ENCODE measurements around the gene CCNQ. TPM values are rescaled to one million over a fixed set of nuclear protein-coding genes. Genes with fewer than 3 reads are reported as not detected.

CCNQ gene
- total RNA-seq, 1 donor from 2014 or later, result 15.3 TPM

- DNase-seq (ENCODE audit: low spot score), result no peak
- H3K27ac Mint-ChIP-seq (ENCODE audit: unreplicated experiment), result no peak overlapping the region
- no peaks in the 10 kb centered on the region for H3K9me3 Mint-ChIP-seq (ENCODE audit: unreplicated experiment)
- peaks cover 7% of the 10 kb centered on the region for H3K4me1 Mint-ChIP-seq (ENCODE audit: unreplicated experiment)
- no peak for TF ChIP-seq CTCF (IDR thresholded peaks at IDR 0.05; ENCODE audit: unreplicated experiment)
- H3K4me3 Mint-ChIP-seq (ENCODE audit: unreplicated experiment), result no peak overlapping the region
- no peaks in the 10 kb centered on the region for H3K36me3 Mint-ChIP-seq (ENCODE audit: low read depth, unreplicated experiment)
- peaks cover 6% of the 10 kb centered on the region for H3K27me3 Mint-ChIP-seq (ENCODE audit: unreplicated experiment)
Observed at GRCh38 chrX:153568451-153569011, 30.4 kb downstream of the CCNQ start.

GRCh38 chrX:153565996-153566580 is 32.9 kb downstream of the CCNQ start:
- Mint-ChIP-seq H3K27me3 (ENCODE audit: unreplicated experiment) (peaks cover 8% of the 10 kb centered on the region), H3K4me3 (ENCODE audit: unreplicated experiment) (no peak overlapping the region), H3K27ac (ENCODE audit: unreplicated experiment) (no peak overlapping the region), H3K9me3 (ENCODE audit: unreplicated experiment) (no peaks in the 10 kb centered on the region), H3K36me3 (ENCODE audit: low read depth, unreplicated experiment) (no peaks in the 10 kb centered on the region), H3K4me1 (ENCODE audit: unreplicated experiment) (peaks cover 2% of the 10 kb centered on the region)
- DNase-seq (ENCODE audit: low spot score), result no peak
- no peak for TF ChIP-seq CTCF (IDR thresholded peaks at IDR 0.05; ENCODE audit: unreplicated experiment)

DNA sequence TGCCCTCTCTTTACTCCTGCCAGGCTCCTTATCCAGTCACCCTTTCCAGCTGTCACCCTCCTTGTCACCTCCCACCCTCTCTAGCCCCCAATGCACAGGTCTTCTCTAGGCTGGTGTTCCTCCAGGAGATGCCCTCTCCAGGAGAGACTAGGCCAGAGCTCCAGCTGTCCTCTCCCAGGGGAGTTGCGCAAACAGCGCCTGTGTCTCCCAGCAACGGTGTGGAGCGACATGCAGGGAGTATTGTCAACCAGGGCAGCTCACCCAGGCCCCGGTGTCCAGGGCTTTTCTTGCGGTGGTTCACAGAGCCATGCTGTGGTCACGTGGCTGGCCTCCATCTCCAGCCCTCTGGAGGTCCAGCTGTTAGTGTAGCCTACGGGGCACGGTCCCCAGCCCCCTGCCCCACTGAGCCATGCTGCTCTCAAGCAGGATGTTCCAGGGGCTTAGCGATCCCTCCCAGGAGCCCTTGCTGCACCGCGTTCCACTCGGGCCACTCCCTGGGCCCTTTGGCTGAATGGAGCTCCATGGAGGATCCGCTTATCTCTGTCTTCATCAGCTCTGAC is 34.8 kb downstream of the CCNQ start:
- no peak for TF ChIP-seq CTCF (IDR thresholded peaks at IDR 0.05; ENCODE audit: unreplicated experiment)
- H3K36me3 Mint-ChIP-seq (ENCODE audit: low read depth, unreplicated experiment), result no peaks in the 10 kb centered on the region
- no peak overlapping the region for H3K4me3 Mint-ChIP-seq (ENCODE audit: unreplicated experiment)
- H3K27ac Mint-ChIP-seq (ENCODE audit: unreplicated experiment), result no peak overlapping the region
- H3K4me1 Mint-ChIP-seq (ENCODE audit: unreplicated experiment), result no peaks in the 10 kb centered on the region
- peaks cover 7% of the 10 kb centered on the region for H3K27me3 Mint-ChIP-seq (ENCODE audit: unreplicated experiment)
- DNase-seq (ENCODE audit: low spot score), result no peak
- no peaks in the 10 kb centered on the region for H3K9me3 Mint-ChIP-seq (ENCODE audit: unreplicated experiment)

DNA sequence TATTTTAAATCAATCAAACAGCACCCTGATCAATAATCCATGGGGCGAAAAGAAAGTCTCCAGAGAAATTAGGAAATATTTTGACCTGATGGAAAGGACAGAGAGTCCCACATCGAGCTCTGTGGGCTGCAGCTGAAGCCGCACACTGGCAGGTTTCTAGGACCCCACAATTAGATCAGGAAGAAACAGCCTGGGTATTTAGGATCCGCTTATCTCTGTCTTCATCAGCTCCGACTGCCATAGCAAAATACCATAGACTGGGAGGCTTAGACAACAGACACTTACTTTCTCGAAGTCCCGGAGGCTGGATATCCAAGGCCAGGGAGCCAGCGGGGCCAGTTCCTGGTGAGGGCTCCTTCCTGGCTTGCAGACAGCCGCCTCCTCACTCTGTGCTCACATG is 36.4 kb downstream of the CCNQ start:
- Mint-ChIP-seq H3K36me3 (ENCODE audit: low read depth, unreplicated experiment) (no peaks in the 10 kb centered on the region), H3K27me3 (ENCODE audit: unreplicated experiment) (peaks cover 9% of the 10 kb centered on the region), H3K4me1 (ENCODE audit: unreplicated experiment) (no peaks in the 10 kb centered on the region), H3K4me3 (ENCODE audit: unreplicated experiment) (no peak overlapping the region), H3K27ac (ENCODE audit: unreplicated experiment) (no peak overlapping the region), H3K9me3 (ENCODE audit: unreplicated experiment) (no peaks in the 10 kb centered on the region)
- no peak for DNase-seq (ENCODE audit: low spot score)
- no peak for TF ChIP-seq CTCF (IDR thresholded peaks at IDR 0.05; ENCODE audit: unreplicated experiment)

- no peaks in the 10 kb centered on the region for H3K36me3 Mint-ChIP-seq (ENCODE audit: low read depth, unreplicated experiment)
- no peak overlapping the region for H3K27ac Mint-ChIP-seq (ENCODE audit: unreplicated experiment)
- no peaks in the 10 kb centered on the region for H3K4me1 Mint-ChIP-seq (ENCODE audit: unreplicated experiment)
- DNase-seq (ENCODE audit: low spot score), result no peak
- H3K27me3 Mint-ChIP-seq (ENCODE audit: unreplicated experiment), result peaks cover 6% of the 10 kb centered on the region
- H3K4me3 Mint-ChIP-seq (ENCODE audit: unreplicated experiment), result no peak overlapping the region
- no peaks in the 10 kb centered on the region for H3K9me3 Mint-ChIP-seq (ENCODE audit: unreplicated experiment)
- TF ChIP-seq CTCF (IDR thresholded peaks at IDR 0.05; ENCODE audit: unreplicated experiment), result no peak
Observed at GRCh38 chrX:153561337-153561736, 37.6 kb downstream of the CCNQ start.
